ENCODE data around the gene PTPN12.

The PTPN12 gene

DNA sequence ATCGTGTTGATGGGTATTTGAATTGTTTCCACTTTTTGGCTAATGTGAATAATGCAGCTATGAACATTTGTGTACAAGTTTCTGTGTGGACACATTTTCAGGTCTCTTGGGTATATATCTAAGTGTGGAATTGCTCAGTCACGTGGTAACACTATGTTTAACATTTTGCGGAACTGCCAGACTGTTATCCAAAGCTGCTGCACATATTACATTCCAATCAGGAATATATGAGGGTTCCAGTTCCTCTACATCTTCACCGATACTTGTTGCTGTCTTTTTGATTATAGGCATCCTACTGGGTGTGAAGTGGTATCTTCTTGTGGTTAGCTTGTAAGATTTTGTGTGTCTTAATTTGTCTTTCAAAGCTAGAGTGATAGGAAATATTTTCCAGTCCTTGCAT is 6.8 kb downstream of the PTPN12 start:
- ATAC-seq (ENCODE audit: low read depth) (no peak), DNase-seq (ENCODE audit: low spot score) (no peak)
- Histone ChIP-seq H3K9me3 (ENCODE audit: severe bottlenecking) (no peaks in the 10 kb centered on the region), H3K4me1 (ENCODE audit: insufficient read depth, poor library complexity, severe bottlenecking) (peaks cover 46% of the 10 kb centered on the region), H3K27me3 (ENCODE audit: insufficient read depth, poor library complexity, severe bottlenecking) (no peaks in the 10 kb centered on the region), H3K36me3 (ENCODE audit: low read depth) (peaks cover 53% of the 10 kb centered on the region), H3K27ac (ENCODE audit: poor library complexity, severe bottlenecking) (no peak overlapping the region), H3K4me3 (ENCODE audit: severe bottlenecking) (no peak overlapping the region)
- TF ChIP-seq, protein P1, sequence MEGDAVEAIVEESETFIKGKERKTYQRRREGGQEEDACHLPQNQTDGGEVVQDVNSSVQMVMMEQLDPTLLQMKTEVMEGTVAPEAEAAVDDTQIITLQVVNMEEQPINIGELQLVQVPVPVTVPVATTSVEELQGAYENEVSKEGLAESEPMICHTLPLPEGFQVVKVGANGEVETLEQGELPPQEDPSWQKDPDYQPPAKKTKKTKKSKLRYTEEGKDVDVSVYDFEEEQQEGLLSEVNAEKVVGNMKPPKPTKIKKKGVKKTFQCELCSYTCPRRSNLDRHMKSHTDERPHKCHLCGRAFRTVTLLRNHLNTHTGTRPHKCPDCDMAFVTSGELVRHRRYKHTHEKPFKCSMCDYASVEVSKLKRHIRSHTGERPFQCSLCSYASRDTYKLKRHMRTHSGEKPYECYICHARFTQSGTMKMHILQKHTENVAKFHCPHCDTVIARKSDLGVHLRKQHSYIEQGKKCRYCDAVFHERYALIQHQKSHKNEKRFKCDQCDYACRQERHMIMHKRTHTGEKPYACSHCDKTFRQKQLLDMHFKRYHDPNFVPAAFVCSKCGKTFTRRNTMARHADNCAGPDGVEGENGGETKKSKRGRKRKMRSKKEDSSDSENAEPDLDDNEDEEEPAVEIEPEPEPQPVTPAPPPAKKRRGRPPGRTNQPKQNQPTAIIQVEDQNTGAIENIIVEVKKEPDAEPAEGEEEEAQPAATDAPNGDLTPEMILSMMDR (IDR thresholded peaks at IDR 0.05; ENCODE audit: poor library complexity, severe bottlenecking) = no peak

DNA sequence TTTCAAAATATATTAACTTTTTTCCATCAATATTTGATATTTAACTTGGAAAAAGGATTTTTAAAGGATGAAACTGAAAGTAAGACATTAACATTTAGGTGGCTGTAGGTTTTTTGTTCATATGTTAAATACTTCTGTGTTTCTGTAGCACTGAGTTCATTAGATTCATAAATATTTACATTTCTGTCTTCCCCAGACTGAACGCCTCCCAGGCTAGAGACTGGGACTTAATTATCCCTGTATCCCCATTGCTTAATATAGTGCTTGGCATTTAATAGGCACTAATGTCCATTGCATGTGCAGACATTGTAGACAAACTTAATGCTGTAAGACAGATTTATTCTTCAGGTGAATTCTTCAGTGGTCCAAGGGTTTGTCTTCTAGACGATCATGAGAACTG is 7.4 kb downstream of the PTPN12 start:
- DNase-seq (ENCODE audit: low spot score) (no peak), ATAC-seq (ENCODE audit: low read depth) (no peak)
- peaks cover 40% of the 10 kb centered on the region for H3K4me1 ChIP-seq (ENCODE audit: insufficient read depth, poor library complexity, severe bottlenecking)
- no peak overlapping the region for H3K27ac ChIP-seq (ENCODE audit: poor library complexity, severe bottlenecking)
- TF ChIP-seq, protein P1 (IDR thresholded peaks at IDR 0.05; ENCODE audit: poor library complexity, severe bottlenecking) = no peak
- H3K27me3 ChIP-seq (ENCODE audit: insufficient read depth, poor library complexity, severe bottlenecking) = no peaks in the 10 kb centered on the region
- peaks cover 56% of the 10 kb centered on the region for H3K36me3 ChIP-seq (ENCODE audit: low read depth)
- H3K9me3 ChIP-seq (ENCODE audit: severe bottlenecking) = no peaks in the 10 kb centered on the region
- H3K4me3 ChIP-seq (ENCODE audit: severe bottlenecking) = no peak overlapping the region

- Histone ChIP-seq H3K36me3 (ENCODE audit: low read depth) (peaks cover 60% of the 10 kb centered on the region), H3K27me3 (ENCODE audit: insufficient read depth, poor library complexity, severe bottlenecking) (no peaks in the 10 kb centered on the region), H3K4me3 (ENCODE audit: severe bottlenecking) (no peak overlapping the region), H3K4me1 (ENCODE audit: insufficient read depth, poor library complexity, severe bottlenecking) (peaks cover 20% of the 10 kb centered on the region), H3K9me3 (ENCODE audit: severe bottlenecking) (no peaks in the 10 kb centered on the region), H3K27ac (ENCODE audit: poor library complexity, severe bottlenecking) (no peak overlapping the region)
- TF ChIP-seq, protein P1 (IDR thresholded peaks at IDR 0.05; ENCODE audit: poor library complexity, severe bottlenecking) = no peak
- ATAC-seq (ENCODE audit: low read depth) (no peak), DNase-seq (ENCODE audit: low spot score) (no peak)
Measured at GRCh38 chr7:77548206-77548605, 11.1 kb downstream of the PTPN12 start.

DNA sequence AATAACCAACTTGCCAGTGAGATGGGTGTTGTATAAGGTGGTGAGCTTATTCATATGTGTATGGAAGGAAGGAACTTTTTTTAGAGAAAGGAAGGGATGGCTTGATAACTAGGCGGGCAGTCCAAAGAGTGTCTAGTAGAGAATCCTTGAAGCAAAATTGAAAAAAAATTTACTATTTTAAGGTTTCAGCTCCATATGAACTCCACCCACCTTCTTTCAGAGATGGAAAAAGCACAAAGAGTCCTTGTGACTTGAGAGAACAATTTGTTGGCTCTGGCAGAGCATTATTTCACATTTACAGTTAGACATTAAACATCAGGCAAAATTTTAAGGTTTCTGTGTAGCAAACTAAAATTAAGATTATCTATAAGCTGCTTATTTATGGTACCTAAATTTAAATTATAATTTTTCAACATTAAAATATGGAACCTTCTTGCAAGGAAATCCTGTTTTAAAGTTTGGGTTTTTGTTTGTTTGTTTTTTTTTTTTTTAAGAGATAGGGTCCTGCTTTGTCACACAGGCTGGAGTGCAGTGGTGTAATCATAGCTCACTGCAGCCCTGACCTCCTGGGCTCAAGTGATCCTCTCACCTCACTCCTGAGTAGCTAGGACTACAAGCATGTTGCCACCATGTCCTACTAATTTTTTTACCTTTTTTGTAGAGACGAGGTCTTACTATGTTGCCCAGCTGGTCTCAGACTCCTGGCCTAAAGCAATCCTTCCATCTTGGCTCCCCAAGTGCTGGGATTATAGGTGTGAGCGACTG is 12.2 kb downstream of the PTPN12 start:
- Histone ChIP-seq H3K4me1 (ENCODE audit: insufficient read depth, poor library complexity, severe bottlenecking) (peaks cover 19% of the 10 kb centered on the region), H3K36me3 (ENCODE audit: low read depth) (peaks cover 59% of the 10 kb centered on the region), H3K27me3 (ENCODE audit: insufficient read depth, poor library complexity, severe bottlenecking) (no peaks in the 10 kb centered on the region), H3K27ac (ENCODE audit: poor library complexity, severe bottlenecking) (no peak overlapping the region), H3K9me3 (ENCODE audit: severe bottlenecking) (no peaks in the 10 kb centered on the region), H3K4me3 (ENCODE audit: severe bottlenecking) (no peak overlapping the region)
- DNase-seq (ENCODE audit: low spot score) (no peak), ATAC-seq (ENCODE audit: low read depth) (no peak)
- TF ChIP-seq, protein P1 (IDR thresholded peaks at IDR 0.05; ENCODE audit: poor library complexity, severe bottlenecking) = no peak

DNA sequence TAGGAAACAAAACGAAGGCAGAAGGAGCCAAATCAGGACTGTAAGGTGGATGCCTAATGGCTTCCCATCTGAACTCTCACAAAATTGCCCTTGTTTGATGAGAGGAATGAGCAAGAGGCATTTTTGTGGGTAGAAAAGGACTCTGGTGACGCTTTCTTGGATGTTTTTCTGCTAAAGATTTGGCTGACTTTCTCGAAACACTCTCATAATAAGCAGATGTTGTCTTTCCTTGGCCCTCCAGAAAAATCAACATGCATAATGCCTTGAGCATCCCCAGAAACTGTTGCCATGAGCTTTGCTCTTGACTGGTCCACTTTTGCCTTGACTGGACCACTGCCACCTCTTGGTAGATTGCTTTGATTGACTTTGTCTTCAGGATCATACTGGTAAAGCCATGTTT is 13.5 kb downstream of the PTPN12 start:
- Histone ChIP-seq H3K36me3 (ENCODE audit: low read depth) (peaks cover 60% of the 10 kb centered on the region), H3K4me1 (ENCODE audit: insufficient read depth, poor library complexity, severe bottlenecking) (peaks cover 17% of the 10 kb centered on the region), H3K27ac (ENCODE audit: poor library complexity, severe bottlenecking) (no peak overlapping the region), H3K27me3 (ENCODE audit: insufficient read depth, poor library complexity, severe bottlenecking) (no peaks in the 10 kb centered on the region), H3K9me3 (ENCODE audit: severe bottlenecking) (no peaks in the 10 kb centered on the region), H3K4me3 (ENCODE audit: severe bottlenecking) (no peak overlapping the region)
- TF ChIP-seq, protein P1 (IDR thresholded peaks at IDR 0.05; ENCODE audit: poor library complexity, severe bottlenecking) = no peak
- ATAC-seq (ENCODE audit: low read depth) (no peak), DNase-seq (ENCODE audit: low spot score) (no peak)

Measured in RWPE2 (cell line).